Stomach (tissue), 9 donors: ENCODE measurements around the gene TNK1. TPM values are rescaled to one million over a fixed set of nuclear protein-coding genes. Genes with fewer than 3 reads are reported as not detected.

Experiments used
- DNase-seq, 2 donors: peaks; one replicate each; pipeline versions ENCODE4 v3.0.0 to v3.0.0-alpha.2; 2013 to 2019
- H3K27ac ChIP-seq, 5 donors: fragments of 200-600 bp in 4 of 5; sonication (generic) in 4 of 5; one replicate each; pipeline ENCODE4 v1.5.1; 2013 to 2019; ENCODE audit warnings: mild to moderate bottlenecking in 1 of 5, moderate library complexity in 1 of 5
- H3K27me3 ChIP-seq, 3 donors: fragments of 200-600 bp; sonication (generic); one replicate each; pipeline ENCODE4 v1.5.1; 2017 to 2019; ENCODE audit warnings: mixed run types in 1 of 3
- H3K36me3 ChIP-seq, 4 donors: fragments of 200-600 bp; sonication (generic); 1 replicate in 3 of 4; 2 replicates in 1 of 4; pipeline ENCODE4 v1.5.1; 2016 to 2019
- H3K4me1 ChIP-seq, 4 donors: fragments of 200-600 bp; sonication (generic); one replicate each; pipeline ENCODE4 v1.5.1; 2016 to 2019
- H3K4me3 ChIP-seq, 4 donors: fragments of 200-600 bp; sonication (generic) in 3 of 4; one replicate each; pipeline ENCODE4 v1.5.1; 2016 to 2019; ENCODE audit warnings: mild to moderate bottlenecking in 1 of 4
- H3K9me3 ChIP-seq, 4 donors: fragments of 200-600 bp; sonication (generic); one replicate each; pipeline ENCODE4 v1.5.1; 2016 to 2019
- CTCF ChIP-seq, 7 experiments: fragments of 450-650 bp in 4 of 7; fragments of 200-600 bp in 3 of 7; sonication (generic) in 3 of 7; IDR thresholded peaks; one replicate each; pipeline ENCODE4 v1.5.1; 2016 to 2019; ENCODE audit warnings: antibody characterized with exemption in 7 of 7, control low read depth in 2 of 7, mild to moderate bottlenecking in 1 of 7
- EP300 ChIP-seq: sonication (generic); formaldehyde crosslinking; IDR thresholded peaks from one replicate; pipeline ENCODE4 v1.6.1; 2017; ENCODE audit warnings: antibody characterized with exemption
- POLR2A ChIP-seq, 4 donors: fragments of 450-650 bp; IDR thresholded peaks; one replicate each; pipeline ENCODE4 v1.6.1; 2016; ENCODE audit warnings: antibody characterized with exemption in 4 of 4, control low read depth in 2 of 4, mild to moderate bottlenecking in 1 of 4, moderate library complexity in 1 of 4
- POLR2AphosphoS5 ChIP-seq, 3 donors: sonication (generic); formaldehyde crosslinking; IDR thresholded peaks; one replicate each; pipeline ENCODE4 v1.6.1; 2016; ENCODE audit warnings: antibody characterized with exemption in 3 of 3
- WGBS, 5 donors: extraction: QIAGEN DNeasy Blood & Tissue Kit in 3 of 5; methylation state at CpG; one replicate each; pipeline versions ENCODE4 v1.1.5 to v1.1.7; 2013 to 2018; 5-methylcytosine and 5-hydroxymethylcytosine counted together
- intact Hi-C: fragments of 100-400 bp; cut with DNase I; formaldehyde crosslinking; loops from one replicate; pipeline ENCODE4 v1.15.1; 2023; ENCODE audit warnings: low total_unique reads
- polyA plus RNA-seq, 3 donors: library from polyadenylated mRNA; stranded (reverse); fragments of 200-250 nt; gene quantifications; one replicate each; pipeline ENCODE4 v1.2.3, GENCODE V29; 2013
- total RNA-seq, 5 donors: library from RNA; depleted of rRNA; stranded (reverse); fragments of >200 nt; gene quantifications; one replicate each; pipeline versions ENCODE4 v1.1.0 to v1.2.3, GENCODE V29; 2014 to 2016
- donor health status: healthy with polysubstance abuse.
- donor health status: Bipolar disorder and iron deficiency.
- donor health status: healthy.

TNK1 gene
- total and polyA plus RNA-seq, 8 donors = 5.7 to 37.1 (median 10.4) TPM

GRCh38 chr17:7426896-7427489, 46.1 kb downstream of the TNK1 start:
- Histone ChIP-seq H3K27ac (no peak overlapping the region), H3K4me3 (no peak overlapping the region), H3K27me3 (no peaks in the 10 kb centered on the region), H3K36me3 (no peaks in the 10 kb centered on the region), H3K4me1 (no peaks in the 10 kb centered on the region), H3K9me3 (no peaks in the 10 kb centered on the region)
- no peak for TF ChIP-seq POLR2A (IDR thresholded peaks at IDR 0.05)
- no peak for TF ChIP-seq POLR2AphosphoS5 (IDR thresholded peaks at IDR 0.05)
- no peak for TF ChIP-seq CTCF (IDR thresholded peaks at IDR 0.05)
- TF ChIP-seq EP300 = no peak
- no peak for DNase-seq
- intact Hi-C loops = loop anchor here (10.0 kb wide), 1 partner anchor 62 kb away; no protein-coding TSS in a partner anchor
- WGBS, 5 donors = 90 to 94% (median 91%) methylated on average over 14 to 29 of the region's 29 CpGs

GRCh38 chr17:7427549-7427948, 46.7 kb downstream of the TNK1 start:
- H3K27ac ChIP-seq = no peak overlapping the region
- H3K27me3 ChIP-seq = no peaks in the 10 kb centered on the region
- WGBS, 5 donors = 88 to 93% (median 89%) methylated on average over 4 to 7 of the region's 7 CpGs
- H3K9me3 ChIP-seq = no peaks in the 10 kb centered on the region
- intact Hi-C loops = loop anchor here (10.0 kb wide), 1 partner anchor 63 kb away; no protein-coding TSS in a partner anchor
- DNase-seq = no peak
- no peaks in the 10 kb centered on the region for H3K36me3 ChIP-seq
- H3K4me1 ChIP-seq = no peaks in the 10 kb centered on the region
- TF ChIP-seq CTCF (IDR thresholded peaks at IDR 0.05) (no peak), EP300 (no peak), POLR2A (IDR thresholded peaks at IDR 0.05) (no peak), POLR2AphosphoS5 (IDR thresholded peaks at IDR 0.05) (no peak)
- H3K4me3 ChIP-seq = no peak overlapping the region

GRCh38 chr17:7428557-7428956, 47.7 kb downstream of the TNK1 start, which contains the start of gene SPEM3:
SPEM3 (plus strand) TSS chr17:7428857; CDS start chr17:7428903, 46 bp downstream.
- no peak within 1 kb of the TSS for H3K4me3 ChIP-seq
- intact Hi-C loops = loop anchor here (10.0 kb wide), 1 partner anchor 64 kb away; no protein-coding TSS in a partner anchor
- H3K4me1 ChIP-seq = no peaks in the 10 kb centered on the region
- DNase-seq = no peak
- H3K9me3 ChIP-seq = no peaks in the 10 kb centered on the region
- 58 to 60% (median 59%) methylated on average over 5 of the region's 5 CpGs for WGBS, 5 donors
- peaks cover 0 to 3% (median 0%) of the 10 kb centered on the region in 3 donors for H3K27me3 ChIP-seq
- no peak within 1 kb of the TSS for H3K27ac ChIP-seq
- no peaks in the 10 kb centered on the region for H3K36me3 ChIP-seq
- TF ChIP-seq CTCF (IDR thresholded peaks at IDR 0.05) (no peak), POLR2A (IDR thresholded peaks at IDR 0.05) (no peak)

GRCh38 chr17:7429722-7430121, 48.8 kb downstream of the TNK1 start:
- no peak for DNase-seq
- H3K4me1 ChIP-seq = peaks cover 0 to 2% (median 2%) of the 10 kb centered on the region in 4 donors
- H3K9me3 ChIP-seq = no peaks in the 10 kb centered on the region
- TF ChIP-seq POLR2A (IDR thresholded peaks at IDR 0.05) = no peak
- TF ChIP-seq EP300 = no peak
- TF ChIP-seq POLR2AphosphoS5 (IDR thresholded peaks at IDR 0.05) = no peak
- no peak for TF ChIP-seq CTCF (IDR thresholded peaks at IDR 0.05)
- no peak overlapping the region for H3K27ac ChIP-seq
- H3K4me3 ChIP-seq = no peak overlapping the region
- H3K27me3 ChIP-seq = peaks cover 0 to 14% (median 0%) of the 10 kb centered on the region in 3 donors
- intact Hi-C loops = loop anchor here (10.0 kb wide), 1 partner anchor 65 kb away; no protein-coding TSS in a partner anchor
- no peaks in the 10 kb centered on the region for H3K36me3 ChIP-seq
- whole genome bisulfite sequencing, 5 donors = 84 to 92% (median 89%) methylated on average over 8 to 10 of the region's 10 CpGs
